ENCODE results near the gene RPAP3.

GRCh38 chr12:47725091-47725772 lies 19.4 kb upstream of the RPAP3 start, which contains the start of gene ENDOU:
- TF ChIP-seq CTCF (IDR thresholded peaks at IDR 0.05) (no peak), POLR2AphosphoS5 (IDR thresholded peaks at IDR 0.05) (no peak), POLR2A (IDR thresholded peaks at IDR 0.05) (no peak)
